ENCODE data around the gene CD8A.

- TF ChIP-seq CTCF (conservative IDR thresholded peaks at IDR 0.05): no peak
- TF ChIP-seq EZH2 (IDR thresholded peaks at IDR 0.05; ENCODE audit: low read depth): no peak
Measured at GRCh38 chr2:86831537-86831936, 40.8 kb upstream of the CD8A start.

All from PC-9 (cell line).